NCI-H748 treated with DMSO at 0.1 percent for 48 hours (cell line): Measurements from ENCODE around the gene SNED1.

Experiments used
- DNase-seq: peaks from one replicate; lab custom pipeline; 2025; lab: John Stamatoyannopoulos, UW

SNED1 gene

GRCh38 chr2:241049739-241050623 lies 51.6 kb downstream of the SNED1 start:
- DNase-seq, result no peak

GRCh38 chr2:241050624-241051577 lies 52.5 kb downstream of the SNED1 start:
- no peak for DNase-seq

DNA sequence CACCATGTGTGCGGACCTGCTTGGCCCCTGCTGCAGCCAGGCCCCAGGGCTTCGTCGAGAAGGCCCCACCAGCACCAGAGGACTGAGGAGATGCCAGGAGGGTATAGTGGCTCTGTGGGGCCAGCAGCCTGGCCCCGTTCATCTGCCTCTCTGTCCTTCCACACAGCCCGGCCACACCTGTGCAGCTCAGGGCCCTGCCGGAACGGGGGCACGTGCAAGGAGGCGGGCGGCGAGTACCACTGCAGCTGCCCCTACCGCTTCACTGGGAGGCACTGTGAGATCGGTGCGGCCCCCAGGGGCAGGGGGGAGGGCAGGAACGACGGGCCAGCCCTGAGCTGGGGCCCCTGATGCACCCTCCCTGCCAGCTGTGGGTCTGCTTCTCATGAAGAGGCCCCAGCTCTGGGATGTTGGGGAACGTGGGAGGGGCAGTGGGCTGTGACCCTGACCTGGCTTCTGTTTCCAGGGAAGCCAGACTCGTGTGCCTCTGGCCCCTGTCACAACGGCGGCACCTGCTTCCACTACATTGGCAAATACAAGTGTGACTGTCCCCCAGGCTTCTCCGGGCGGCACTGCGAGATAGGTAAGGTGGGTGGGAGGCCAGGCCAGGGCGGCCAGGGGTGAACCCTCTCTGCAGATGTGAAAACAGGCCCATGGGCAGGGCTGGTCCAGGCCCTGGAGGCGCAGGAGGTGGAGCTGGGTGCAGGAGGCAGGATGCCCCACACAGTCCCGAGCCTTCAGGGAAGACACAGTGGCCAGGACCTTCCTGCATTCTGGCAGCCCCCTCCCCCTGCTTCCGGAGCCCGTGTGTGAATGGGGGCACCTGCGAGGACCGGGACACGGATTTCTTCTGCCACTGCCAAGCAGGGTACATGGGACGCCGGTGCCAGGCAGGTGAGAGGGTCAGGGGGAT lies 53.4 kb downstream of the SNED1 start:
- DNase-seq, result no peak

GRCh38 chr2:241052677-241053360 lies 54.4 kb downstream of the SNED1 start:
- no peak for DNase-seq

GRCh38 chr2:241053576-241054251 lies 55.3 kb downstream of the SNED1 start:
- no peak for DNase-seq

DNA sequence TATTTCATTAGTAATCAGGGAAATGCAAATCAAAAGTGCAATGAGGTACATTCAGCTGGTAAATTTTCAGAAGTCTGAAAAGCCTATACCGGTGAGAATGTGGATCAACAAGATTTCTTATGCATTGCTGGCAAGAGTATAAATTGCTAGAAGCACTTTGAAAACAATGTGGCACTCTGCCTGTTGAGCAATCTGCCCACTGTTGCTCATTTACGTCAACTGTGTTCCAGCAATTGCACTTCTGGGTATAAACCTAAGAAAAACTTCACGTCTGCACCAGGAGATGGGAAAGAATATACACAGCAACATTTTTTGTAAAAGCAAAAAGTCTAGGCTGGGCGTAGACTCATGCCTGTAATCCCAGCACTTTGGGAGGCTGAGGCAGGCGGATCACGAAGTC lies 62.9 kb downstream of the SNED1 start:
- no peak for DNase-seq

DNA sequence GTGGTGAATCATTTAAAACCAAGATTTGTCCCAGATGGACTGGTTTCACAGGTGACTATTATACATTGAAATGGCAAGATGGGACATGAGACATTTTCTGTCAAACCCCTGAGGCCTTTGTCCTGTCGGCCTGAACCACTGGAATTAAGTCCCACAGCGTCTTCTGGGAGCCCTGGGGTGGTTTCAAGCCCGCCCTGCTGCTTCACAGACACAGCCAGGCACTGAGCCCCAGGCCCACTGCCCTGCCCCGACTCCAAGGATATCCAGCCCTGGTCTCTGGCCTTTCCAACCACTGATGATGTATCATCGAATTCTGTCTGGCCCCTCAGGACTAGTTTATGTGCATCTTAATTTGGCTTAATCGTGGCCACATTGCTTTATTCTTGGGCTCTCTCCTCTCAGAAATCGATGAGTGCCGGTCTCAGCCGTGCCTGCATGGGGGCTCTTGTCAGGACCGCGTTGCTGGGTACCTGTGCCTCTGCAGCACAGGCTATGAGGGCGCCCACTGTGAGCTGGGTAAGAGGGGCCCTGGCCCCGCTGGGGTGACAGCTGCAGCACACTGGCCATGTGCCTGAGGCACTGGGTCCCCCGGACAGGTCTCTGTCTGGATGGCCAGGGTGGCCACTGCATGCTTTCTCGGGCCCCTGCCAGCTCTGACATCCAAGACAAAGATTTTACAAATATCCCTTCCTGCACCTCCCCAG lies 64.1 kb downstream of the SNED1 start:
- no peak for DNase-seq

GRCh38 chr2:241063093-241063551 lies 64.7 kb downstream of the SNED1 start:
- no peak for DNase-seq

GRCh38 chr2:241063587-241063986 lies 65.2 kb downstream of the SNED1 start:
- no peak for DNase-seq

DNA sequence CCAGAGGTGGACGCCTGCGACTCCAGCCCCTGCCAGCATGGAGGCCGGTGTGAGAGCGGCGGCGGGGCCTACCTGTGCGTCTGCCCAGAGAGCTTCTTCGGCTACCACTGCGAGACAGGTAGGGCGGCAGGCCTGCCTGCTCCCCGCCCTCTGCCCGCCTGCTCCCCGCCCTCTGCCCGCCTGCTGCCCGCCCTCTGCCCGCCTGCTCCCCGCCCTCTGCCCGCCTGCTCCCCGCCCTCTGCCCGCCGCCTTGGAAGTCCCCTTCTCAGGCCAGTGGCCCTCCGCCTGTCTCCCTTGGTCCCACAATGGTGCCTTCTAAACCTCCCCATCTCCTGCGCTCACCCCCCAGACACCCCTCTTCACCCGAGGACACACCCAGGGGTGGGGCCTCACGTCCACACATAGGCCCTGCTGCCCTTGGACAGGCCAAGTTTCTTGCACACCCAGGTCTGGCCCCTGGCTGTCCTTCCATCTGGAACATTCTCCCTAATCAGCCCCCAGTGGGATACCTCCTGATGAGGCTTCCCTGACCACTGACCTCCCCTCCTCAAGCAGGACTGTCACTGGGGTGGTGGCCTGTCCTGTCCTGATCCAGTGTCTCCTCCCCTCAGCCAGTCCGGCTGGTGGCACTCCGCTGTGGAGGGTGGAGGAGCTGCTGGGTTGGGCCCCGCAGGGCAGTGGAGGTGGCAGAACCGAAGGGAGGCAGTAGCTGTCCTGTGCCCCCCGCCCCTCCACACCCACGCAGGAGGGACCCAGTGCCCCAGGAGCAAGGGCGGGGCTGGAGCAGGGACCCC lies 65.8 kb downstream of the SNED1 start:
- DNase-seq, result no peak

DNA sequence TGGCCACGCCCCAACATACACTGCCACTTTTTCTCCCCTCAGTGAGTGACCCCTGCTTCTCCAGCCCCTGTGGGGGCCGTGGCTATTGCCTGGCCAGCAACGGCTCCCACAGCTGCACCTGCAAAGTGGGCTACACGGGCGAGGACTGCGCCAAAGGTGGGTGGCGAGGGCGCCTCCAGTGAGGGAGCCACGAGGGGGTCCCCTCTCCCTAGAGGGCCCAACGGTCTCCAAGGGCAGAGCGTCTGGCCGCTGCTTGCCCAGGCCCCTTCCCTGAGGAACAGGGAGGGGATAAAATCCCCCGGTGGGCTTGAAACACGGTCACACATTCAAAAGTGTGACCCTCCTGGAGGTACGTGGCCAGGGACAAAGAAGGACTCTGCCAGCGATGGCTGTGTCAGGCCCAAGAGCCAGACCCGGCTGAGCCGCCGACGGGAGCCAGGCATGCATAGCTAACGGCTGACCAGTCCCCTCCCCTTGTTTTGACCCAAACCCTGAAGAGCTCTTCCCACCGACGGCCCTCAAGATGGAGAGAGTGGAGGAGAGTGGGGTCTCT lies 66.5 kb downstream of the SNED1 start:
- no peak for DNase-seq

DNA sequence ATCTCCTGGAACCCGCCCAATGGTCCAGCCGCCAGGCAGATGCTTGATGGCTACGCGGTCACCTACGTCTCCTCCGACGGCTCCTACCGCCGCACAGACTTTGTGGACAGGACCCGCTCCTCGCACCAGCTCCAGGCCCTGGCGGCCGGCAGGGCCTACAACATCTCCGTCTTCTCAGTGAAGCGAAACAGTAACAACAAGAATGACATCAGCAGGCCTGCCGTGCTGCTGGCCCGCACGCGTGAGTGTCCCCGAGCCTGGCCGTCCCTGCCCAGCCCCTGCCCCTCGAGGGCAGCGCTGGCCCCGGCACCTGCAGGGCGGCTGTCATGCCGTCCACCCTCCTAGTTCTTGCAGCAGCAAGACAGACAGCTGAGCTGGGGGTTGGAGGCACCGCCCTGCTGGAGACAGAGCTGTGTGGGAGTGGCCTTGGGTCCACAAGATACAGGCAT lies 67.0 kb downstream of the SNED1 start:
- DNase-seq, result no peak

- no peak for DNase-seq
Measured at GRCh38 chr2:241066171-241066892, 67.9 kb downstream of the SNED1 start.

DNA sequence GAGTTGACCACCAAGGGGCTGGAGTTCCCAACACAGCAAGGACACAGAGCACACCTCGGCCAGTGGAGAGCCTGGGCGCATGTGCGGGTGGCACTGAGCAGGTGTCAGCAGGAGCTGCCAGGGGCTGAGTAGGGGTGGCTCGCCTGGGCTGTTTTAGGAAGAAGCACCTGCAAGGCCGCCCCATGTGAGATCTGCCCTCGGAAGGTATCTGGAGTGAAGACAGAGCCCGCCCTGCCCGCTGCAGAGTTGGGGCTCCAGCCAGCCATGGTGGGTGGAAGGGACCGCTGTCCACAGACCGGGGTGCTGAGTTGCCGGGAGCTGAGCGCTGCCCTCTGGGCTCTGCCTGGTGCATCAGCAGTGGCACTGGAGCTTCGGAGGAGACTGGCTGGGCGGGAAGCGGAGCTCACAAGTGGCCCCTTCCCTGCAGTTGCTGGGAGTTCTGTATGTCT lies 68.5 kb downstream of the SNED1 start:
- no peak for DNase-seq

GRCh38 chr2:241067501-241068135 lies 69.2 kb downstream of the SNED1 start:
- DNase-seq, result no peak

DNA sequence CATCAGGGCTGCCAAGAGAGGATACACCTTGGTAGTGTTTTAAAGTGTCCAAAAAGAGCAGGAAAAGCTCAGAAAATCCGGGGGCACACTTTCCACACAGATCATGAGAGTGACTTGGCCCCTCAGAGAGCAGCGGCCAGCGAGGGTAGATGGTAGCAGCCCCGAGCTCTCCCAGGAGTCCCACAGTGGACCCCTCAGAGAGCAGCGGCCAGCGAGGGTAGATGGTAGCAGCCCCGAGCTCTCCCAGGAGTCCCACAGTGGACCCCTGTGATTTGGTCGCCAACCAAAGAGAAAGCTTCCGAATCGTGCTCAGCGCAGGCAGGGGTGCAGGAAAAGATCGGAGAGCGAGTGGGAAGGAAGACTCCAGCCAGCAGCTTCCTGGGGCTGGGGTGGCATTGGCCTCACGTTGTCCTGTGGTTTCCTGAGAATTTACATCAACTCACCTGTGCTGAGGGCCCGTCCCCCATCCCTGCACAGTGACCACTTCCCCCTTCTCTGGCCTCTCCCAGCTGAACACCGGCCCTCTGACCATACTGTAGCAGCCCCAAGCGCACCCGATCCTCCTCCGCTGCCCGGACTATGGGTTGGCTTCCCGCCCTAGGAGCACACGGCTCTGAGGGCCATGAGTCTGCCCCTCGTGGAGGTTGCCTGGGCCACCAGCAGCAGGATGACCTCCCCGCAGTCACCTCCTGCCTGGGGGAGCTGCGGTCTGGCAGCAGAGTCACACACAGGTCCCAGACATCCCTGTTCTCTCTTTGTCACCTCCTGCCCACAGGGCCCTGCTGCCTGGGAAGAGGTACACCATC lies 69.9 kb downstream of the SNED1 start:
- DNase-seq, result no peak
